PFSK-1 (cell line): ENCODE measurements around the gene ECM1.

ENCODE experiments used
- FOXP2 ChIP-seq: optimal IDR thresholded peaks from 2 replicates; pipeline ENCODE3; 2011; ENCODE audit warnings: borderline replicate concordance, control low read depth, inconsistent platforms; ENCODE audit not compliant: insufficient read depth; ENCODE audit errors: extremely low read length, extremely low read depth
- POLR2AphosphoS5 ChIP-seq: IDR thresholded peaks from 2 replicates; pipeline ENCODE4 v1.6.1; 2012; ENCODE audit warnings: low read depth, mild to moderate bottlenecking, control low read depth, low read length, moderate library complexity
- SIN3A ChIP-seq: IDR thresholded peaks from 2 replicates; pipeline ENCODE4 v1.6.1; 2012; ENCODE audit warnings: mild to moderate bottlenecking, low read length, moderate library complexity, borderline replicate concordance; ENCODE audit not compliant: insufficient read depth
- TAF1 ChIP-seq: IDR thresholded peaks from 2 replicates; pipeline ENCODE4 v1.6.1; 2012; ENCODE audit warnings: low read length, control low read depth, borderline replicate concordance; ENCODE audit not compliant: insufficient read depth
- TF ChIP-seq, protein P1 (sequence below), 2 experiments: IDR thresholded peaks; 2 replicates each; pipeline versions ENCODE4 v1.6.1 to v1.8.0; 2011 to 2012; ENCODE audit warnings: low read depth in 2 of 2, low read length in 2 of 2, control low read depth in 1 of 2, inconsistent platforms in 1 of 2, mild to moderate bottlenecking in 1 of 2, moderate library complexity in 1 of 2; ENCODE audit not compliant: insufficient read depth in 1 of 2

GRCh38 chr1:150514913-150515327, 7.0 kb downstream of the ECM1 start:
- TF ChIP-seq, protein P1, sequence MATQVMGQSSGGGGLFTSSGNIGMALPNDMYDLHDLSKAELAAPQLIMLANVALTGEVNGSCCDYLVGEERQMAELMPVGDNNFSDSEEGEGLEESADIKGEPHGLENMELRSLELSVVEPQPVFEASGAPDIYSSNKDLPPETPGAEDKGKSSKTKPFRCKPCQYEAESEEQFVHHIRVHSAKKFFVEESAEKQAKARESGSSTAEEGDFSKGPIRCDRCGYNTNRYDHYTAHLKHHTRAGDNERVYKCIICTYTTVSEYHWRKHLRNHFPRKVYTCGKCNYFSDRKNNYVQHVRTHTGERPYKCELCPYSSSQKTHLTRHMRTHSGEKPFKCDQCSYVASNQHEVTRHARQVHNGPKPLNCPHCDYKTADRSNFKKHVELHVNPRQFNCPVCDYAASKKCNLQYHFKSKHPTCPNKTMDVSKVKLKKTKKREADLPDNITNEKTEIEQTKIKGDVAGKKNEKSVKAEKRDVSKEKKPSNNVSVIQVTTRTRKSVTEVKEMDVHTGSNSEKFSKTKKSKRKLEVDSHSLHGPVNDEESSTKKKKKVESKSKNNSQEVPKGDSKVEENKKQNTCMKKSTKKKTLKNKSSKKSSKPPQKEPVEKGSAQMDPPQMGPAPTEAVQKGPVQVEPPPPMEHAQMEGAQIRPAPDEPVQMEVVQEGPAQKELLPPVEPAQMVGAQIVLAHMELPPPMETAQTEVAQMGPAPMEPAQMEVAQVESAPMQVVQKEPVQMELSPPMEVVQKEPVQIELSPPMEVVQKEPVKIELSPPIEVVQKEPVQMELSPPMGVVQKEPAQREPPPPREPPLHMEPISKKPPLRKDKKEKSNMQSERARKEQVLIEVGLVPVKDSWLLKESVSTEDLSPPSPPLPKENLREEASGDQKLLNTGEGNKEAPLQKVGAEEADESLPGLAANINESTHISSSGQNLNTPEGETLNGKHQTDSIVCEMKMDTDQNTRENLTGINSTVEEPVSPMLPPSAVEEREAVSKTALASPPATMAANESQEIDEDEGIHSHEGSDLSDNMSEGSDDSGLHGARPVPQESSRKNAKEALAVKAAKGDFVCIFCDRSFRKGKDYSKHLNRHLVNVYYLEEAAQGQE (IDR thresholded peaks at IDR 0.05; ENCODE audit: insufficient read depth in 1 of 2, low read depth in 2 of 2, low read length in 2 of 2): no peak
- no peak for TF ChIP-seq TAF1
- TF ChIP-seq POLR2AphosphoS5: no peak
- no peak for TF ChIP-seq SIN3A
- no peak for TF ChIP-seq FOXP2
